H1 (cell line): Measurements from ENCODE around the gene LMO4. TPM values are rescaled to one million over a fixed set of nuclear protein-coding genes. Genes with fewer than 3 reads are reported as not detected.

ENCODE experiments used
- CTCF ChIA-PET: fragments of 300-600 bp; sonication (Branson Sonifier 250); formaldehyde crosslinking; loops from one replicate; lab custom pipeline; 2021; ENCODE audit not compliant: partially characterized antibody; lab: Charles Lee
- POLR2A ChIA-PET: fragments of 300-600 bp; sonication (Branson Sonifier 250); formaldehyde crosslinking; loops from one replicate; lab custom pipeline; 2021; ENCODE audit warnings: inconsistent platforms; ENCODE audit not compliant: partially characterized antibody; lab: Charles Lee
- DNase-seq, 2 experiments: peaks; one replicate each; pipeline versions ENCODE4 v3.0.0 to v3.0.0-alpha.2; 2010 to 2022; ENCODE audit warnings: low spot score in 2 of 2, low read depth in 1 of 2, mixed read lengths in 1 of 2
- FAIRE-seq: peaks from 2 replicates; lab custom pipeline; 2011; peaks lifted over from hg19 to GRCh38; lab: Jason Lieb, UNC
- H2AFZ ChIP-seq: 2 replicates; pipeline ENCODE4 v1.8.1; 2012; ENCODE audit warnings: low read length, inconsistent platforms
- H2AK5ac ChIP-seq: 2 replicates; pipeline ENCODE4 v1.6.1; 2013; ENCODE audit warnings: low read depth, low read length
- H2BK120ac ChIP-seq: replicated peaks from 2 replicates; pipeline ENCODE3; 2013; ENCODE audit warnings: low read depth, low read length, inconsistent platforms
- H2BK12ac ChIP-seq: 2 replicates; pipeline ENCODE4 v1.6.1; 2013; ENCODE audit warnings: low read depth, low read length
- H2BK15ac ChIP-seq: 2 replicates; pipeline ENCODE4 v1.6.1; 2013; ENCODE audit warnings: low read length
- H2BK20ac ChIP-seq: 2 replicates; pipeline ENCODE4 v1.6.1; 2013; ENCODE audit warnings: low read length
- H2BK5ac ChIP-seq: 2 replicates; pipeline ENCODE4 v1.6.1; 2013; ENCODE audit warnings: low read depth, low read length
- H3K14ac ChIP-seq: 2 replicates; pipeline ENCODE4 v1.6.1; 2013; ENCODE audit warnings: inconsistent platforms; ENCODE audit not compliant: insufficient read length
- H3K18ac ChIP-seq: 2 replicates; pipeline ENCODE4 v1.6.1; 2013; ENCODE audit warnings: low read length; ENCODE audit errors: extremely low read depth
- H3K23ac ChIP-seq: 2 replicates; pipeline ENCODE4 v1.6.1; 2013; ENCODE audit warnings: inconsistent platforms; ENCODE audit not compliant: insufficient read length
- H3K23me2 ChIP-seq: 2 replicates; pipeline ENCODE4 v1.6.1; 2013; ENCODE audit warnings: low read depth, low read length
- H3K27ac ChIP-seq: 2 replicates; pipeline ENCODE4 v1.6.1; 2011; ENCODE audit warnings: low read depth, low read length, inconsistent platforms
- H3K27me3 ChIP-seq, 4 experiments: replicated peaks in 1 of 4; 1 replicate in 1 of 4; 2 replicates in 3 of 4; pipeline versions ENCODE4 v1.6.1 to v1.8.1; 2011 to 2013; ENCODE audit warnings: low read length in 3 of 4, mild to moderate bottlenecking in 3 of 4, inconsistent platforms in 2 of 4, mixed read lengths in 2 of 4, moderate library complexity in 1 of 4; ENCODE audit not compliant: control insufficient read depth in 3 of 4, insufficient read depth in 3 of 4; ENCODE audit errors: extremely low read depth in 1 of 4
- H3K36me3 ChIP-seq, 4 experiments: 2 replicates each; pipeline versions ENCODE4 v1.6.1 to v1.8.1; 2011 to 2013; ENCODE audit warnings: mild to moderate bottlenecking in 4 of 4, low read length in 3 of 4, moderate library complexity in 2 of 4, control low read depth in 1 of 4, inconsistent platforms in 1 of 4; ENCODE audit not compliant: insufficient read depth in 4 of 4, control insufficient read depth in 2 of 4
- H3K4ac ChIP-seq: replicated peaks from 2 replicates; pipeline ENCODE3; 2013; ENCODE audit warnings: low read length, low read depth, mixed read lengths, inconsistent platforms; ENCODE audit not compliant: insufficient read length
- H3K4me1 ChIP-seq, 4 experiments: replicated peaks in 1 of 4; 1 replicate in 1 of 4; 2 replicates in 3 of 4; pipeline versions ENCODE4 v1.6.1 to v1.8.1; 2011 to 2013; ENCODE audit warnings: low read length in 3 of 4, inconsistent platforms in 2 of 4, mixed read lengths in 1 of 4; ENCODE audit not compliant: insufficient read depth in 4 of 4, control insufficient read depth in 3 of 4
- H3K4me2 ChIP-seq, 2 experiments: 2 replicates each; pipeline versions ENCODE4 v1.6.1 to v1.8.1; 2011 to 2013; ENCODE audit warnings: low read depth in 2 of 2, low read length in 2 of 2, control low read depth in 1 of 2, inconsistent platforms in 1 of 2, mild to moderate bottlenecking in 1 of 2; ENCODE audit not compliant: insufficient read depth in 1 of 2
- H3K4me3 ChIP-seq, 4 experiments: fragments of 200-600, 300-600 bp in 1 of 4; sonication (generic), shearing (Covaris generic), sonication (Bioruptor Twin) in 1 of 4; 2 replicates each; pipeline versions ENCODE4 v1.5.1 to v1.8.1; 2011 to 2016; ENCODE audit warnings: low read length in 4 of 4, low read depth in 3 of 4, control low read depth in 2 of 4, inconsistent platforms in 2 of 4, mild to moderate bottlenecking in 2 of 4, mixed read lengths in 1 of 4, moderate library complexity in 1 of 4; ENCODE audit not compliant: insufficient read depth in 2 of 4; ENCODE audit errors: extremely low read depth in 1 of 4
- H3K56ac ChIP-seq: replicated peaks from 2 replicates; pipeline ENCODE3; 2013; ENCODE audit warnings: low read depth, mild to moderate bottlenecking, mixed read lengths, low read length, inconsistent platforms; ENCODE audit not compliant: insufficient read length
- H3K79me1 ChIP-seq: 2 replicates; pipeline ENCODE4 v1.6.1; 2013; ENCODE audit warnings: low read depth, low read length, control low read depth
- H3K79me2 ChIP-seq, 2 experiments: 2 replicates each; pipeline versions ENCODE4 v1.6.1 to v1.8.1; 2012 to 2013; ENCODE audit warnings: low read length in 2 of 2, mild to moderate bottlenecking in 2 of 2, inconsistent platforms in 1 of 2; ENCODE audit not compliant: insufficient read depth in 2 of 2, control insufficient read depth in 1 of 2
- H3K9ac ChIP-seq, 4 experiments: replicated peaks in 1 of 4; 1 replicate in 1 of 4; 2 replicates in 3 of 4; pipeline versions ENCODE4 v1.6.1 to v1.8.1; 2011 to 2013; ENCODE audit warnings: low read depth in 3 of 4, low read length in 3 of 4, control low read depth in 2 of 4, mild to moderate bottlenecking in 2 of 4, moderate library complexity in 2 of 4, inconsistent platforms in 1 of 4; ENCODE audit errors: extremely low read depth in 1 of 4
- H3K9me3 ChIP-seq, 2 experiments: 2 replicates each; pipeline versions ENCODE4 v1.6.1 to v1.8.1; 2012 to 2013; ENCODE audit warnings: mild to moderate bottlenecking in 2 of 2, moderate library complexity in 2 of 2, control low read depth in 1 of 2, inconsistent platforms in 1 of 2, low read depth in 1 of 2, low read length in 1 of 2, mixed read lengths in 1 of 2; ENCODE audit not compliant: insufficient read depth in 2 of 2
- H4K20me1 ChIP-seq, 2 experiments: replicated peaks in 1 of 2; 2 replicates each; pipeline versions ENCODE3 to v1.8.1; 2011 to 2013; ENCODE audit warnings: inconsistent platforms in 2 of 2, low read length in 2 of 2, mild to moderate bottlenecking in 1 of 2; ENCODE audit not compliant: insufficient read depth in 2 of 2, control insufficient read depth in 1 of 2
- H4K5ac ChIP-seq: 2 replicates; pipeline ENCODE4 v1.6.1; 2013; ENCODE audit warnings: low read length, low read depth, mixed read lengths, inconsistent platforms; ENCODE audit not compliant: insufficient read length
- H4K8ac ChIP-seq: 2 replicates; pipeline ENCODE4 v1.8.0; 2013; ENCODE audit warnings: mild to moderate bottlenecking, moderate library complexity, low read length, inconsistent platforms; ENCODE audit not compliant: insufficient read depth; ENCODE audit errors: extremely low read depth
- H4K91ac ChIP-seq: replicated peaks from 2 replicates; pipeline ENCODE3; 2013; ENCODE audit warnings: low read length, mixed read lengths, inconsistent platforms; ENCODE audit not compliant: insufficient read length
- GABPA ChIP-seq: IDR thresholded peaks from 2 replicates; pipeline ENCODE4 v1.6.1; 2011; ENCODE audit warnings: mild to moderate bottlenecking, low read length, moderate library complexity, borderline replicate concordance; ENCODE audit not compliant: insufficient read depth
- RBBP5 ChIP-seq: IDR thresholded peaks from 2 replicates; pipeline ENCODE4 v1.7.1; 2012; ENCODE audit warnings: low read depth, mild to moderate bottlenecking, inconsistent platforms, low read length, moderate library complexity, borderline replicate concordance
- SAP30 ChIP-seq: fragments of 300-600 bp; sonication (generic); IDR thresholded peaks from 2 replicates; pipeline ENCODE4 v1.7.1; 2012; ENCODE audit warnings: low read length, moderate library complexity, mild to moderate bottlenecking, inconsistent platforms; ENCODE audit not compliant: insufficient read depth, insufficient replicate concordance
- SP1 ChIP-seq: IDR thresholded peaks from 2 replicates; pipeline ENCODE4 v1.6.1; 2011; ENCODE audit warnings: low read depth, low read length
- WGBS, 2 experiments: shearing (Covaris generic) in 1 of 2; methylation state at CpG; one replicate each; pipeline versions ENCODE4 v1.1.6 to v1.1.7; 2013 to 2015; ENCODE audit warnings: low lambda C conversion rate in 2 of 2, mixed read lengths in 2 of 2, inconsistent platforms in 1 of 2, low coverage in 1 of 2, missing lambda C conversion rate in 1 of 2; ENCODE audit not compliant: insufficient replicate concordance in 2 of 2, insufficient coverage in 1 of 2, insufficient read length in 1 of 2; ENCODE audit errors: extremely low coverage in 1 of 2, missing lambda C conversion rate in 1 of 2; 5-methylcytosine and 5-hydroxymethylcytosine counted together
- polyA plus RNA-seq, 7 experiments: library from polyadenylated mRNA; depleted of rRNA in 3 of 7; stranded (reverse) in 5 of 7; unstranded in 2 of 7; fragments of >200 nt in 5 of 7; fragments of 200-250 nt in 2 of 7; gene quantifications; 1 replicate in 5 of 7; 2 replicates in 1 of 7; 4 replicates in 1 of 7; pipeline versions ENCODE4 v1.2.1 to v1.2.3, GENCODE V29; 2011 to 2013; ENCODE audit warnings: missing spikeins in 2 of 7, mixed read lengths in 2 of 7
- total RNA-seq: library from RNA; stranded (reverse); fragmentation: NEBNext Ultra II Directional; extraction: Animal tissue kit (Norgen Biotek cat#: 25700); gene quantifications from 2 replicates; pipeline ENCODE4 v1.2.1, GENCODE V29; 2021

LMO4 gene
- total and polyA plus RNA-seq, 2 of the 8 experiments (the other 6 are each of a cell fraction or from before 2014, with no cell fraction given) = 71.7 to 98.7 TPM

DNA sequence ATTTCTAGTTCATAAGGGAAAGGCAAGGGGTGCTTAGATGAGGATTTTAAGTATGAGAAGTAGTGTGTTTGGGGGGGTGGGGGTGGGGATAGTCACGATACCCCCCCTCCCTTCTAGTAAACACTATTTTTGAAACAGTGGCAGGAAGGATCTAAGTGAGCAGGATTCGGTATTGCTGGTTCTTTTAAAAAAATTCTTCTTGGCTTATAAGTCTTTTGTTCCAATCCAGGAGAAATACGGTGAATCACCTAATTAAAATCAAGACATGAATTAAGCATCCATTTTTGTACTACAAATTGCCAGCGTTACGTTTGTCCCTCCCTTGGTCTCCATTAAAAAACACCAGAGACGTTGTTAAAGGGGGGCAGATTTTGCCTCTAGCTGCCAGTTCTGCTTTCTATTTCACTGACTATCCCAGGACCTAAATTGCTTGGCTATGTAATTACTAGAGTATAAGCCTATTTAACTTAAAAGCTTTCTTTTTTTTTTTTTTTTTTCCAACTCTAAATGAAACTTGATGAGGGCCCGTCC, 911 bp downstream of the LMO4 start:
- peak overlapping the region; percentile 38 for H4K5ac ChIP-seq
- H2BK5ac ChIP-seq = peak overlapping the region; percentile 21; the same call in 1 of the 2 replicates
- H2BK20ac ChIP-seq = no peak overlapping the region
- no peak overlapping the region for H2BK15ac ChIP-seq
- H3K4me2 ChIP-seq = peak overlapping the region; percentile 87 to 88
- CTCF ChIA-PET = interaction anchor here (0.7 to 2.0 kb wide), 6 partner anchors 16 to 909 kb away, joined by 3 to 11 read pairs (median 3); no protein-coding TSS in a partner anchor
- H3K9ac ChIP-seq = peak overlapping the region; percentile 43 to 58 (median 50)
- no peak overlapping the region for H2BK12ac ChIP-seq
- no peak overlapping the region for H3K56ac ChIP-seq
- H2AK5ac ChIP-seq = no peak overlapping the region
- POLR2A ChIA-PET = interaction anchor here (1.0 to 13.4 kb wide), 10 partner anchors 12 to 690 kb away, joined by 3 to 184 read pairs (median 4); no protein-coding TSS in a partner anchor
- H3K4me3 ChIP-seq = peak overlapping the region; percentile 69 to 82 (median 75)
- TF ChIP-seq SP1 = no peak
- TF ChIP-seq SAP30 = peak; percentile 25
- no peak for TF ChIP-seq GABPA
- TF ChIP-seq RBBP5 = 0 out of 2 replicates have a peak, but pooled peaks have one; percentile 8
- H4K8ac ChIP-seq = no peak overlapping the region
- no peak for FAIRE-seq
- H3K4me1 ChIP-seq = peaks cover 2 to 24% (median 16%) of the 10 kb centered on the region in 4 experiments; a peak in 6 of 7 replicates
- H3K9me3 ChIP-seq = no peaks in the 10 kb centered on the region
- peaks cover 3% of the 10 kb centered on the region; the same call in 1 of the 2 replicates for H3K79me1 ChIP-seq
- no peak overlapping the region for H2AFZ ChIP-seq
- H3K14ac ChIP-seq = no peak overlapping the region
- WGBS, 2 experiments = 1% methylated on average over 7 of the region's 7 CpGs; no CpG with 5 or more reads in 1 of the 2 experiments
- no peaks in the 10 kb centered on the region for H3K27me3 ChIP-seq
- H3K4ac ChIP-seq = no peak overlapping the region
- no peak overlapping the region for H3K27ac ChIP-seq
- H3K18ac ChIP-seq = no peak overlapping the region
- peaks cover 0 to 17% (median 3%) of the 10 kb centered on the region in 4 experiments; a peak in 2 of 8 replicates for H3K36me3 ChIP-seq
- H4K91ac ChIP-seq = no peak overlapping the region
- no peak overlapping the region for H3K23ac ChIP-seq
- H2BK120ac ChIP-seq = no peak overlapping the region
- H4K20me1 ChIP-seq = peaks cover 7 to 9% of the 10 kb centered on the region in 2 experiments
- H3K23me2 ChIP-seq = peaks cover 11% of the 10 kb centered on the region
- H3K79me2 ChIP-seq = peaks cover 0 to 36% of the 10 kb centered on the region in 2 experiments; a peak in 2 of 4 replicates
- no peak for DNase-seq
